Adrenal gland (tissue), 12 donors: ENCODE measurements around the gene ADAMTS9. TPM values are rescaled to one million over a fixed set of nuclear protein-coding genes. Genes with fewer than 3 reads are reported as not detected.

Experiments
- DNase-seq, 7 donors: peaks; one replicate each; pipeline ENCODE4 v3.0.0-alpha.2; 2019 to 2020
- H3K27ac ChIP-seq, 5 donors: fragments of 200-600 bp; sonication (generic) in 4 of 5; 1 replicate in 3 of 5; 2 replicates in 2 of 5; pipeline versions ENCODE4 v1.5.1 to v1.8.0; 2016 to 2020; ENCODE audit warnings: mild to moderate bottlenecking in 1 of 5
- H3K27me3 ChIP-seq: fragments of 200-600 bp; 2 replicates; pipeline ENCODE4 v1.8.0; 2021
- H3K36me3 ChIP-seq, 2 donors: fragments of 200-600 bp; replicated peaks in 1 of 2; 1 replicate in 1 of 2; 2 replicates in 1 of 2; pipeline versions ENCODE4 v1.5.1 to v1.8.0; 2018 to 2022
- H3K4me1 ChIP-seq, 2 donors: fragments of 200-600 bp; replicated peaks in 1 of 2; 1 replicate in 1 of 2; 2 replicates in 1 of 2; pipeline versions ENCODE4 v1.5.1 to v1.8.0; 2018 to 2021
- H3K4me3 ChIP-seq, 4 donors: fragments of 200-600 bp; sonication (generic) in 3 of 4; one replicate each; pipeline ENCODE4 v1.5.1; 2016 to 2018
- H3K9me3 ChIP-seq, 3 donors: fragments of 200-600 bp; sonication (generic) in 1 of 3; replicated peaks in 1 of 3; 1 replicate in 2 of 3; 2 replicates in 1 of 3; pipeline versions ENCODE4 v1.5.1 to v1.8.0; 2016 to 2021
- POLR2A ChIP-seq, 2 donors: fragments of 450-650 bp; IDR thresholded peaks; one replicate each; pipeline ENCODE4 v1.6.1; 2017; ENCODE audit warnings: antibody characterized with exemption in 2 of 2, mild to moderate bottlenecking in 2 of 2, moderate library complexity in 1 of 2
- WGBS, 4 donors: extraction: QIAGEN DNeasy Blood & Tissue Kit in 2 of 4; methylation state at CpG; one replicate each; pipeline versions ENCODE4 v1.1.5 to v1.1.7; 2013 to 2017; 5-methylcytosine and 5-hydroxymethylcytosine counted together
- intact Hi-C, 2 donors: fragments of 100-400 bp; cut with DNase I; formaldehyde crosslinking; loops; one replicate each; pipeline versions ENCODE4 v1.14.1 to v1.15.0; 2022 to 2023
- polyA plus RNA-seq, 3 donors: library from polyadenylated mRNA; stranded (reverse); fragments of 200-250 nt in 2 of 3; fragments of 350-450 nt in 1 of 3; fragmentation: Illumina TruSeq in 1 of 3; extraction: RNeasy Lipid Tissue Mini Kit (QIAGEN cat#74804) in 1 of 3; gene quantifications; one replicate each; pipeline ENCODE4 v1.2.3, GENCODE V29; 2013 to 2014
- total RNA-seq, 9 donors: library from RNA; depleted of rRNA in 4 of 9; stranded (reverse); fragments of >200 nt in 4 of 9; fragments of 120-200 nt in 1 of 9; fragmentation: NEBNext Ultra II Directional in 1 of 9; extraction: Animal tissue kit (Norgen Biotek cat#: 25700) in 1 of 9; gene quantifications; one replicate each; pipeline versions ENCODE4 v1.1.0 to v1.2.4, GENCODE V29; 2013 to 2023
- TF ChIP-seq, protein P1 (sequence below), 6 experiments: fragments of 450-650 bp in 4 of 6; fragments of 200-600 bp in 2 of 6; sonication (generic) in 1 of 6; IDR thresholded peaks; 1 replicate in 5 of 6; 2 replicates in 1 of 6; pipeline versions ENCODE4 v1.5.1 to v1.8.0; 2016 to 2021; ENCODE audit warnings: antibody characterized with exemption in 6 of 6, mild to moderate bottlenecking in 2 of 6, moderate library complexity in 1 of 6
- donor health status: healthy with polysubstance abuse.
- donor health status: Bipolar disorder and iron deficiency.
- donor health status: DM: yes; HTN: yes; CAD: no.
- donor health status: DM: no; HTN: no; CAD: no.
- donor health status: DM: no; HTN: no; CAD: no.
- donor health status: DM: yes; HTN: yes; CAD: no.

The ADAMTS9 gene
- total and polyA plus RNA-seq, 12 donors: 5.1 to 51.2 (median 22.0) TPM

DNA sequence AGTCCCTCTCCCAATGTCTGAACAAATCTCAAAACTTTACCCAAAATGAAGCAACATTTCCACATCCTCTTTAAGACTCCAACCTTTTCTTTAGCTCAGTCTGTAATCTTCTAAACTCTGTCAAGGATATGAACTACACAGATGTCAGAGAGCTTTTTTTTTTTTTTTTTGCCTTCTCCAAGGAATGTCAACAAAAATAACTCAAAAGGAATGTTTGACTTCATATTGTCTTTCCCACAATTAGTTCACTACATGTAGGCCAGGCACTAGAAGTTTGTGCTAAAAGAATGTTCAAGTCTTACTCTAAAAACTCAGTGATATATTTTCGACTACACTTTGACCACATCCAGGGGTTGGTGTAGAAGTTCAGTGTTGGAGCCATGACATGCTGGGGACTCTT is 37.1 kb downstream of the ADAMTS9 start:
- peaks cover 0 to 1% of the 10 kb centered on the region in 2 donors for H3K4me1 ChIP-seq
- no peaks in the 10 kb centered on the region for H3K9me3 ChIP-seq
- TF ChIP-seq, protein P1, sequence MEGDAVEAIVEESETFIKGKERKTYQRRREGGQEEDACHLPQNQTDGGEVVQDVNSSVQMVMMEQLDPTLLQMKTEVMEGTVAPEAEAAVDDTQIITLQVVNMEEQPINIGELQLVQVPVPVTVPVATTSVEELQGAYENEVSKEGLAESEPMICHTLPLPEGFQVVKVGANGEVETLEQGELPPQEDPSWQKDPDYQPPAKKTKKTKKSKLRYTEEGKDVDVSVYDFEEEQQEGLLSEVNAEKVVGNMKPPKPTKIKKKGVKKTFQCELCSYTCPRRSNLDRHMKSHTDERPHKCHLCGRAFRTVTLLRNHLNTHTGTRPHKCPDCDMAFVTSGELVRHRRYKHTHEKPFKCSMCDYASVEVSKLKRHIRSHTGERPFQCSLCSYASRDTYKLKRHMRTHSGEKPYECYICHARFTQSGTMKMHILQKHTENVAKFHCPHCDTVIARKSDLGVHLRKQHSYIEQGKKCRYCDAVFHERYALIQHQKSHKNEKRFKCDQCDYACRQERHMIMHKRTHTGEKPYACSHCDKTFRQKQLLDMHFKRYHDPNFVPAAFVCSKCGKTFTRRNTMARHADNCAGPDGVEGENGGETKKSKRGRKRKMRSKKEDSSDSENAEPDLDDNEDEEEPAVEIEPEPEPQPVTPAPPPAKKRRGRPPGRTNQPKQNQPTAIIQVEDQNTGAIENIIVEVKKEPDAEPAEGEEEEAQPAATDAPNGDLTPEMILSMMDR (IDR thresholded peaks at IDR 0.05): no peak
- TF ChIP-seq POLR2A (IDR thresholded peaks at IDR 0.05): no peak
- no peaks in the 10 kb centered on the region for H3K27me3 ChIP-seq
- H3K4me3 ChIP-seq: no peak overlapping the region
- WGBS, 4 donors: 75 to 82% (median 80%) methylated on average over 1 of the region's 1 CpG
- peaks cover 0 to 12% of the 10 kb centered on the region in 2 donors for H3K36me3 ChIP-seq
- intact Hi-C loops: no loop called here
- DNase-seq: no peak
- H3K27ac ChIP-seq: peak overlapping the region in 2 of 5 donors; percentile 6 to 44

DNA sequence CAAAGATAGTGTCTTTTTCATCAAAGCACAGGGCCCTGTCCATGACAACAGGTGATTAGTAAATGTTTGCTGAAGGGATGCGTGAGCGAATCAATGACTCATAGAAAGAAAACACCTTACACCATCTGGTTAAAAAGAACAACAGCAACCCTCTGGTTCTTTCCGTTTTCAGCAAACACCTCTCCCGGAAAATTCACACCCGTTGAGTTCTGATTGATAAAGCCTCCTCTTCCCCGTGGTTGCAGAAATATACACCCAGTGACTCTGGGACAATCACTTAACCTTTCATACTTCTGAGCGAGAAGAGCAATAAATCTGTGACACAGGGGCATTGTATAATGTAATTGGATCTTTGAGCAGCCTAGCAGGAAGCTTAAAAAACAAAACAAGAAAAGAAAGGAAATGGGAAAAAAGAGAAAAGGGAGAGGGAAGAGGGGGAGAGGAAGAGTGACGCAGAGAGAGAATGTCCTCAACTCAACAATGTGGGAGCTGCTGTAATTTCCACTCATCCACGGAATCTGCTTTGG is 37.6 kb downstream of the ADAMTS9 start:
- H3K27ac ChIP-seq: peak overlapping the region in 2 of 5 donors; percentile 6 to 44
- intact Hi-C loops: no loop called here
- H3K9me3 ChIP-seq: no peaks in the 10 kb centered on the region
- WGBS, 4 donors: 78 to 84% (median 78%) methylated on average over 9 of the region's 9 CpGs
- H3K27me3 ChIP-seq: no peaks in the 10 kb centered on the region
- H3K4me1 ChIP-seq: peaks cover 0 to 5% of the 10 kb centered on the region in 2 donors
- no peak for TF ChIP-seq POLR2A (IDR thresholded peaks at IDR 0.05)
- TF ChIP-seq, protein P1 (IDR thresholded peaks at IDR 0.05): no peak
- DNase-seq: no peak
- H3K36me3 ChIP-seq: peaks cover 0 to 7% of the 10 kb centered on the region in 2 donors
- no peak overlapping the region for H3K4me3 ChIP-seq

DNA sequence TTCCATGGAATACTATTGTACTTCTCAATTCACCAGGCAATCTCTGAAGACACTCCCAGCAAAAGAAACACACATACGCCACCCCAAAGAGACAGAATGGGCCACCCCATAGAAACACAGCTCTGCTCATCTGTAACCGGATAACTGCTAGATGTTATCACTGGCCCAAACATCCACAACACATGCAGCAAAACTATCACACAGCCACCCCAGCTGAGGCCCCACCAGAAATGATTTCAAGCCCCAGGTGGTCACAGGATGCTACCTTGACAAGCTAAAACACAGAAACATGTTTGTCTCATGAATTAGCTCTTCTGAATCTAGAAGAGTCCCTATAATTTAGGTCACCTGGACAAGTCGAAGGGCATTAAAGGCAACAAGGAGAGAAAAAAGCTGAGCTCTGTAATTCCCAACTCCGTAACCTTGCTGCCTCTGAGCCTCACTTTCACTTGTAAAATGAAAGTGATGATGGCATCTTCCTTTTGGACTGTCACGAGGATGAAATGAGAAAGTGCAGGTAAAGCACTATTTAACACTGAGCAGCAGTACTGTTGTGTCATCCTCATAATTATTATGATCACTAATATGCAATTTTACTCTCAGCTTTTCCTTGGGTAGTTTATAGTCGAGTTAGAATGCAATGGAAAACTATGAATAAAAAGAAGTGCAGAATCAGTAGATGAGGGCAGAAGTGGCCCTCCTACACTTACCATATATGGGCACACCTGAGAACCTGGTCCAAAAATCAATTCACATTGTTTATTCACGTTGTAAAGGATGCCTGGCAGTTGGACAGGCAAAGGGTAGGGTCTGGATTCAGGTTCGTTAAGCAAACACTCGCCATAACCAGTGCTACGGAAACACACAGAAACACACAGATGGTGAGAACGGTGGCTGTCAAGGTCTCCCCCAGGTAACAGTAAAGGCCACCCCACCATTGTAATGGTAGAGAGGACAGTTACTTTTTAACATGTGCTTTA is 38.6 kb downstream of the ADAMTS9 start:
- WGBS, 4 donors: 82 to 87% (median 83%) methylated on average over 10 to 11 of the region's 11 CpGs
- Histone ChIP-seq H3K27ac (no peak overlapping the region), H3K4me3 (no peak overlapping the region), H3K4me1 (peaks cover 0 to 5% of the 10 kb centered on the region in 2 donors), H3K36me3 (peaks cover 0 to 3% of the 10 kb centered on the region in 2 donors), H3K9me3 (no peaks in the 10 kb centered on the region), H3K27me3 (no peaks in the 10 kb centered on the region)
- intact Hi-C loops: no loop called here
- TF ChIP-seq, protein P1 (IDR thresholded peaks at IDR 0.05): no peak
- TF ChIP-seq POLR2A (IDR thresholded peaks at IDR 0.05): no peak
- no peak for DNase-seq

DNA sequence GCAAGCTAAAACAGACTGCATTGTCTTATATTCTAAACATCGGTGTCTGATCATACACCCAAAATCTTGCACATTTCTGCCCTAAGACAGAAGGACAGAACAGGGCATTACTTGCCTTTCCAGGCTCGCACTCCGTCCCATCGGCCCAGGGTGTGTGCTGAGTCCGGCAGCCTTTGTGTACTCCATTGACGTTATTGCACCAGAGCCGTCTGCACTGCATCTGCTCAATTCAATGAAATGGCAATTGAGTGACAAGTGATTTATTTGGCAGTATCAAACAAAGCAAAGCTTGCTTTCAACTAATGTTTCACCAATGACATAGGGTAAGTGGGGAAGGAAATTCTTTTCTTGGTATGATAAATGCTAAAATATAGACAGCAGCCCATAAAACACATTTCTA is 40.0 kb downstream of the ADAMTS9 start:
- Histone ChIP-seq H3K27ac (no peak overlapping the region), H3K4me1 (peaks cover 0 to 5% of the 10 kb centered on the region in 2 donors), H3K27me3 (no peaks in the 10 kb centered on the region), H3K9me3 (no peaks in the 10 kb centered on the region), H3K4me3 (no peak overlapping the region), H3K36me3 (no peaks in the 10 kb centered on the region)
- no peak for TF ChIP-seq POLR2A (IDR thresholded peaks at IDR 0.05)
- TF ChIP-seq, protein P1 (IDR thresholded peaks at IDR 0.05): no peak
- intact Hi-C loops: no loop called here
- WGBS, 4 donors: 88 to 93% (median 90%) methylated on average over 7 of the region's 7 CpGs
- DNase-seq: peak in 1 of 7 donors; percentile 66
